ENCODE data around the gene CUBN.

The CUBN gene

DNA sequence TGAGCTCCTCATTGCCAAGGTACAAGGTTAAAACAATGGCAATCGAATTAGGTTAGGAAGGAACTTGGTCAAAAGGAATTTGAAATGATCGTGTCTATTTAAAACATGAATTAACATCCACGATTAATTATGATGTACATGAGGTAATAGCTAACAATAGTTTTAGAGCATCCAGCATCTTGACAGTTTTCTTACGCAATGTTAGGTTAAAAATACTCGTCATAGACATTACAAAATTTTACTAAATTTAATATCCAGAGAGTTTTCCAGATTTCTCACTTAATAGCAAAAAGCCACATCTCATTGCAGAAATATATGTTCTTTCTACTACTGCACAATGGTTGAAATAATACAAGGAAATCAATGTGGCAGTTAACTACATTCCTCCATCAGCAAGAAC, 22.6 kb downstream of the CUBN start:
- no peak for DNase-seq (ENCODE audit: low read depth)

DNA sequence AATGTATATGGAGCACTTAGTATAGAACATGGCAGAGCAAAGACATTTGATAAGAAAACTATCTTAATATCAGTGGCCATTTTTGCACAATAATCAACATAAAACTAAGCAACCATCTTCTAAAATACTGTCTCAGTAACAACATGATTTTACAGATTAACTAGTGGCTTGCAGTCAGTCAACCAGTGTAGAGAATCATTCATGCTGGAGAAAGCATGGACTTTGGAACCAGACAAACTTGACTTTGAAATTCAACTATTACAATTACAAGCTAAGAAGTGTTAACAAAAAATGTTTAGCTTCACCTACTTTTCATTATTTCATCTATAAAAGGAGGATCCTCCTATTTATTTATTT, 27.7 kb downstream of the CUBN start:
- no peak for DNase-seq (ENCODE audit: low read depth)

DNA sequence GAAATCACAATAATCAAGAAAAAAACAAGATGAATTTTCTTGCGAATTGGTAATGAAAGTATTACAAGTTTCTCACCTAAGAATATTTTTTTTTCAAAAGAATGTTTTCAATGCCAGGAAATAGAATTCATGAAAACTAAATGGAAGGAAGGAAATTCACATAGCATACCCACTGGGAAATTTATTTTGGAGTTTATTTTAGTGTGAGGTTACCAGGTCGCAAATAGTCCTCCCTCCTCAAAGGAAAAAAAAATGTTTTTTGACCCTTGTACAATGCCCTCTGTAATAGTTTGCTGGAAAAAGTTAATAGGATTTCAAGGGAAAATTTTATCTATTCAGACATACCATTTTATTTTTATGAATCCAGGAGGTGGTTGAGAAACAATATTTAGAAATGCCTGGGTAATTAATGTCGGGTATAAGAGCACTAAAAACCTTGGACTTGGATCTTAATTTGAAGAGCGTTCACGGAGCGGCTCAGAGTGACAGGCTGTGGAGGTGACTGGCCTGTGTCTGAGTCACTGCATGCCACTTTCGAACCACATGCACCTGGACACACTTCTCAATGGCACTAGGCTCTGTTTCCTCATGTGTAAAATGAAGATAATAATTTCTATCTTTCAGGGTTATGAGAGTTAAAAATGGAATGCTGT, 28.2 kb downstream of the CUBN start:
- no peak for DNase-seq (ENCODE audit: low read depth)

GRCh38 chr10:17100586-17100985, 29.0 kb downstream of the CUBN start:
- no peak for DNase-seq (ENCODE audit: low read depth)

- no peak for DNase-seq (ENCODE audit: low read depth)
Observed at GRCh38 chr10:17098012-17098411, 31.6 kb downstream of the CUBN start.

DNA sequence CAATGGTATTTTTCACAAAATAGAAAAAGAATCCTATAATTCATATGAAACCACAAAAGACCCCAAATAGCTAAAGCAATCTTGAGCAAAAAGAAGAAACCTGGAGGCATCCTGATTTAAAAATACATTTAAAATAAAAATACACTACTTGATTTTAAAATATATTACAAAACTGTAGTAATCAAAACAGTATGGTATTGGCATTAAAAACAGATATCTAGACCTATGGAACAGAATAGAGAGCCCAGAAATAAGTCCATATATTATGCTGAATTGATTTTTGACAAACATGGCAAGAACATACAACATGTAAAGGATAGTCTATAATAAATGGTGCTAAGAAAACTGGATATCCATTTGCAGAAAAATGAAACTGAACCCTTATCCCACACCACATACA, 34.8 kb downstream of the CUBN start:
- no peak for DNase-seq (ENCODE audit: low read depth)

DNA sequence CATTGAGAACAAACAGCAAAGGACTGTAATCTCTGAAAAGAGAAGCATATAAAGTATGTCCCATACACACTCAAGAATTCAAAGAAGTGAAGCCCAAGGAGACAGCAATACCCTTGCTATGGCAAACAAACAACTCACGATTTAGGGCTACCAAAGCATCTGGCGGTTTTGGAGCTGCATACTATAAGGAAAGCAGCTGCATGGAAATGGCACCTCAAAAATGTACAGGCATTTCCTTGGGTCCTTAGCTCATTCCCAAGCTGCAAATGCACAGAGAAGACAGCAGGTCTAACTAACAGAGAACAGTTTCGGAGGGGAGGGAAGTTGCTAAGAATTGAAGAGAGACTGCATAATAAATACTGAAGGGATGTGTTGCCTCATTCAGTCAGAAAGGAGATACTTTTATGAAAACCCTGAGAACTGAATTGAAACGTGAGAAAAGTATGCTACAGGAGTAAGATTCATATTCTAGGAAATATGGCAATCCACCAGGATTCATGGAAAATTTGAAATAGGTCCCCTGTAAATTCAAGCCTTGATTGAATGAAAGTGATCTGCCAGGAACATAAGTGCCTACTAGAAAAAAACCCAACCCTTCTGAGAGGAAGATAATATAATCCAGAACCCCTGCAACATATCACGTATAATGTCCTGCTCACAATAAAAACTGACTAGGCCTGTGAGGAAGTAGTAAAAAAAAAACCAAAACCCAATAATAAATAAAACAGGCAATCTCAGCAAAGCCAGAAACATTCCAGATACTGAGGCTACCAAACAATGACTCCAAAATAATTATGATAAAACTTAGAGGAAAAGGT, 36.4 kb downstream of the CUBN start:
- DNase-seq (ENCODE audit: low read depth): no peak

DNA sequence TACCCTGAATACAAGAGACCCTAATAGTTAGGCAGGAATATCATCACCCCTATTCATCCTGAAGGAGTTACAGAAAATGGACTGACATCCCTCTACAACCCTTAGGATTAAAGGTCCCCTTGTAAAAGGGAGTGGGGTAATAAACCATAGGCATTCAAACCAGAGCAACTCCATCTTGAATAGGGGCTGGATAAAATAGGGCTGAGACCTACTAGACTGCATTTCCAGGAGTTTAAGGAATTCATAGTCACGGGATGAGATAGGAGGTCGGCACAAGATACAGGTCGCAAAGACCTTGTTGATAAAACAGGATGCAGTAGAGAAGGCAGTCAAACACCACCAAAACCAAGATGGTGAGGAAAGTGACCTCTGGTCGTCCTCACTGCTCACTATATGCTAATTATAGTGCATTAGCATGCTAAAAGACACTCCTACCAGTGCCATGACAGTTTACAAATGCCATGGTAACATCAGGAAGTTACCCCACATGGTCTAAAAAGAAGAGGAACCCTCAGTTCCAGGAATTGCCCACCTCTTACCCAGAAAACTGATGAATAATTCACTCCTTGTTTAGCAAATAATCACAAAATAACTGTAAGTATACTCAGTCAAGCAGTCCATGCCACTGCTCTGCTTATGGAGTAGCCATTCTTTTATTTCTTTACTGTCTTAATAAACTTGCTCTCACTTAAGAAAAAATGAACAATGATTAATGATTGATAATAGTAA, 37.2 kb downstream of the CUBN start:
- no peak for DNase-seq (ENCODE audit: low read depth)

- no peak for DNase-seq (ENCODE audit: low read depth)
Observed at GRCh38 chr10:17088118-17088806, 41.3 kb downstream of the CUBN start.

- no peak for DNase-seq (ENCODE audit: low read depth)
Observed at GRCh38 chr10:17086865-17087367, 42.7 kb downstream of the CUBN start.

DNA sequence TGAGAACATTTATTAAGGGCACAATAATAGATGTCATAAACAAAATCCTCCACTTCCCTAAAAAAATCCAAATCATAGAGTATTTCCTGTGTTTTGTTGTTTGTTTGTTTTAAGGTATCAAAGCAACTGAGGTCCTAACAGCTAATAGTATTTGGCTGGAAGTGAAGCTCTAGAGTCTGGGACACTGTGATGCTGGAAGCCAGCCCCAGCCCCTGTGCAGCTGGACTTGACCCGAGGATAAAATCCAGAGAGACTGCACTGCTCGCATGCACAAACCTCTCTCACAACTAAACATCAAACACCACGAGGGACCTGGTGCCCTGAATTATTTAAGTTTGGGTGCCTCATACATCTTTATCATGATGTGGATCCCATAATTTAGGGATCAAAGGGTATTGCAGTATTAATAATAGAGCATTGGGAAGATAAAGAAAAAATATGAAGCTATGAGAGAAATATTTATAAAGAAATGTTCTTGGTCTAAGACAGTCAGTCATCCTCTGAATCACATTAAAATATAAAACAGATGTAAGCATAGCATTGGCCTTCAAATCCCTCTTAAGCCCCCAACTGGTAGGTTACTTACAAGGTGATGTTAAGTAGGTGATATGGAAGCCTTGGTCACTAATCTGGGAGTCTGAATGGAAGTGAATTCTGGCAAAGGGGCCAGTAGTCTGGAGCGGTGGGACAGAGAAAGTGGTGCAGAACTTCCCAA, 44.4 kb downstream of the CUBN start:
- no peak for DNase-seq (ENCODE audit: low read depth)

DNA sequence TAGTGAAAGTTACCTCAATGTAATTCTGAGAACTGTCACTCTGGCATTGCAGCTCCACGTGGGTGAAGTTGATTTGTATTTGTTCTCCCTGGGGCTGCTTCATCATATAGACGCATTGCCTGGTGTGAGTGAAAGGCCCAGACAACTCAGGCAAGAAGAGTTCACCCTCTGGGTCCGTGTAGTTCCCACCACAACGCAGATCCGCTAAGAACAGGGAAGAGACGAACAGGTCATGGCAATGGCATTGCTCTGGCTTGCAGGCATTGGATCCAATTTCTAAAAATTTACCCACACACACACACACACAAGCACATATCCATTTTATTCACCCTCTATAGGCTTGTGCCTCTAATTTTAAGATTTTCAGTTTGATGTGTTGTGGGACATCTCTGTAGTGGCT, 45.4 kb downstream of the CUBN start:
- DNase-seq (ENCODE audit: low read depth): no peak

DNA sequence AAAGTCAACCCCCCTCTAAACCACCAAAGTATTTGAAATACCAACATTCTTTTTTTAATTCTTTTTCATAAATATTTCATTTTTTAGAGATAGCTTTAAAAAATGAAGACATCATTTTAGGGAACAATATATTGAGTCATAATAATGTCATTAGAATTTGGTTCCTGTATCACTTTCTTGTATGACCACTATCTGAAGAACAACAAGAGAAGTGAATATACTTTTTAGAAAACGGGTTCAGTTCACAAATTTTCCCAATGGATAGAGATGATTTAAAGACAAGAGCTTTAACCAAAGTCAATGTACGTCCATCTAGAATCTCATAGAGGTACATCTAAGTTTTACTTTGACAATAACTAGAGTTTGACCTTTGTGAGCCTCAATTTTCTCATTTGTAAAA, 48.2 kb downstream of the CUBN start:
- no peak for DNase-seq (ENCODE audit: low read depth)

DNA sequence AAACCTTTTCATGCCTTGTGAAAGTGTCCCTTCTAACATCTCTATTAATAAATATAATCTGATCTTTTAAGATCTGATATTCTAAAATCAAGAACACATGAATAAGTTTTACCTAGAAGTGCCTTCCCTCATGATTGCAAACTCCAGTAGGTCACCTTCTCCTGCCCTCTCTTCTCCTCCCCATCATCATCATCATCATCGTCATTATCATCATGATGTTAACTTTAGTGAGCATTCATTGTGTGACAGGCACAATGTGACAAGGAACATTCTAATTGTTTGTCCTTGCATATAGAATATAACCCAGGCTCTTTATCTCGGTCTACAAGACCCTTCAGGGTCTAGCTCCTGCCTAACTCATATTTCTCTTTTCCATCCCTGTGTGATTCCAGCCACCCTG, 51.7 kb downstream of the CUBN start:
- no peak for DNase-seq (ENCODE audit: low read depth)

DNA sequence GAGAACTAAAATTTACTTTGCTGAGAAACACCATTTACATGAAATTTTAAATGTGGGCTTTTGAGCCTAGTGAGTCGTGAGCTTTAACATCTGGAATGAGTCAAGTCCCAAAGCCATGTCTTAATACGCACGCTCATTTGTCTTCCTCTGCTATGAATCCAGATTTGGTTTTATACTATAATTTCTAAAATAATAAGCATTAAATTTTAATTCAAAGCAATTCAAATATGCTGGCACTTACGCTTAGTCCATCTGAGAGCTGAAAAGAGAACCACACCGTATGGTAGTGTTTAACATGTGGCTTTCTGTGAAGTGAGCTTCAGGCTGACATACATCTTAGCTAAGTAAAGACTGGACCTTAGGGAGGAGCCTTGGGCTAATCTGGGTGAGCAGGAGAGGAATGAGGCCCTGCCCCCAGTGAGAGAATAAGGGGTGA, 52.2 kb downstream of the CUBN start:
- DNase-seq (ENCODE audit: low read depth): no peak

- DNase-seq (ENCODE audit: low read depth): no peak
Observed at GRCh38 chr10:17076626-17077345, 52.8 kb downstream of the CUBN start.

- DNase-seq (ENCODE audit: low read depth): peak; percentile 83
Observed at GRCh38 chr10:17075533-17076359, 53.9 kb downstream of the CUBN start.

DNA sequence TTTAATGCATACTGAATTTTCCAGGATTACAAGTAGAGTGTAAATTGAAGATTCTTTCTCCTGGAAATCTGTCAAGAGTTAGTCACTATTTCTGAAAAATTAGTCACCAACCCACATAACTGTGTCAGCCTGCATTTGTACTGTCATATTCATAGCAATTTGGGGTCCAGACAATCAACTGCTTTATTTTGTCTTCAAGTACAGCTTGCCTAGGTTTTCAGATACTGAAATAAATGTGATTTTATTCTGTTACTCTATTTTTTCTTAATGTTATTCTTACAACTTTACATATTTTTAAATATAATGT, 55.1 kb downstream of the CUBN start:
- no peak for DNase-seq (ENCODE audit: low read depth)

DNA sequence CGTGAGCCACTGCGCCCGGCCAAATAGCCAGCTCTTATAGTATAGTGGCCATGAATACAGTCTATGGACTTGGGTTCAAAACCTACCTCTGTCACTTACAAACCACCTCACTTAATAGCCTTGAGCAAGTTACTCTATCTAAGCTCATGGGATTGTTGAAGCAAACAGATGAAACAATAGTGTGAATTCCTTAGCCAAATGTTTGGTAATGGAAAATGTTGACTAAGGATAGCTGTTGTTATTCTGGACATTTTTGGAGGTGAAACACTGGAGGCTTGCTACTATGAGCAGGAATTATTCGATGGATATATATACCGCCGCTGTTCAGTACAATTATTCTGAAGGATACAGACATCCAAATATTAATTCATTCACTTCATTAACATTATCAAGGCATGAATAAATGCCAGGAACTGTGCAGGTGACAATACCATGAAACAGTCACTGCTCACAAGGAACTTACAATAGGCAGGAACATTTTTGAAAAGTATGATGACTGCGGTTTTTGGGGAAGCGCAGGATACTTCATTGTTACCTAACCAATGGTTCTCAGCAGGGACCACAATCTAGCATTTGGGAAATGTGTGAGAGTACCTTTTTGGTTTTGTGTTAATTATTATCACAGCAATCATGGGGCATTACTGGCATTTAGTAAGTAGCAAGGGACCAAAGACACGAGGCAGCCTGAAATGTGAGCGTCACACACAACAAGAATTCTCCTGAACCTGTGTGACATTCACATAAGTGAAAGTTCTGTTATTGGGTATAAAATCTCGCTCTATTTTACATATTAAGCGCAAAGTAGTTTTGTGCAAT, 55.7 kb downstream of the CUBN start:
- DNase-seq (ENCODE audit: low read depth): no peak

Data from GM04504 (cell line).